GM23338 (cell line): ENCODE results near the gene SLC41A3.
"Not testable (repeated sequence)": the region's sequence is repeated elsewhere in the genome, so short reads cannot be mapped to it uniquely, and the experiment has no call there.

Experiments used
- CREB1 ChIP-seq: fragments of 250-450 bp; sonication (Bioruptor Pico); IDR thresholded peaks from 2 replicates; pipeline ENCODE4 v1.5.0; 2020; ENCODE audit warnings: low read depth, mild to moderate bottlenecking, moderate library complexity
- EZH2 ChIP-seq: fragments of 200-600 bp; sonication (generic); IDR thresholded peaks from one replicate; pipeline ENCODE4 v1.8.0; 2017; ENCODE audit warnings: antibody characterized with exemption, mild to moderate bottlenecking, low read depth; ENCODE audit not compliant: unreplicated experiment
- EZH2phosphoT487 ChIP-seq: fragments of 200-600 bp; sonication (generic); IDR thresholded peaks from one replicate; pipeline ENCODE4 v1.8.1; 2018; ENCODE audit warnings: antibody characterized with exemption; ENCODE audit not compliant: unreplicated experiment
- JUNB ChIP-seq: IDR thresholded peaks from one replicate; pipeline ENCODE4 v1.6.1; 2016; ENCODE audit warnings: antibody characterized with exemption; ENCODE audit not compliant: unreplicated experiment
- NANOG ChIP-seq: IDR thresholded peaks from 2 replicates; pipeline ENCODE4 v1.6.1; 2016; ENCODE audit warnings: antibody characterized with exemption, borderline replicate concordance
- POLR2AphosphoS5 ChIP-seq: IDR thresholded peaks from 2 replicates; pipeline ENCODE4 v1.6.1; 2016; ENCODE audit warnings: antibody characterized with exemption, low read depth
- STAT1 ChIP-seq: IDR thresholded peaks from one replicate; pipeline ENCODE4 v1.6.1; 2016; ENCODE audit warnings: antibody characterized with exemption; ENCODE audit not compliant: unreplicated experiment
- ZNF114 ChIP-seq: fragments of 250-450 bp; sonication (Bioruptor Pico); IDR thresholded peaks from 2 replicates; pipeline ENCODE4 v1.5.0; 2020; ENCODE audit warnings: mild to moderate bottlenecking, moderate library complexity
- ZNF331 ChIP-seq: fragments of 250-450 bp; sonication (Bioruptor Pico); IDR thresholded peaks from 2 replicates; pipeline ENCODE4 v1.5.0; 2020; ENCODE audit warnings: low read depth, mild to moderate bottlenecking, moderate library complexity
- TF ChIP-seq, protein P1 (sequence below), 2 experiments: fragments of 200-600 bp in 1 of 2; sonication (generic) in 1 of 2; conservative IDR thresholded peaks; 2 replicates each; pipeline versions ENCODE4 v1.5.1 to v1.6.1; 2016 to 2017; ENCODE audit warnings: antibody characterized with exemption in 2 of 2, low read depth in 2 of 2, mild to moderate bottlenecking in 2 of 2, moderate library complexity in 1 of 2
- TF ChIP-seq, protein P2 (sequence below): IDR thresholded peaks from one replicate; pipeline ENCODE4 v1.6.1; 2018; ENCODE audit warnings: antibody characterized with exemption; ENCODE audit not compliant: unreplicated experiment
- TF ChIP-seq, protein P3 (sequence below): IDR thresholded peaks from 2 replicates; pipeline ENCODE4 v1.6.1; 2016; ENCODE audit warnings: antibody characterized with exemption
- TF ChIP-seq, protein P4 (sequence below): fragments of 250-450 bp; sonication (Bioruptor Pico); IDR thresholded peaks from 2 replicates; pipeline ENCODE4 v1.5.0; 2020; ENCODE audit warnings: mild to moderate bottlenecking, moderate library complexity

DNA sequence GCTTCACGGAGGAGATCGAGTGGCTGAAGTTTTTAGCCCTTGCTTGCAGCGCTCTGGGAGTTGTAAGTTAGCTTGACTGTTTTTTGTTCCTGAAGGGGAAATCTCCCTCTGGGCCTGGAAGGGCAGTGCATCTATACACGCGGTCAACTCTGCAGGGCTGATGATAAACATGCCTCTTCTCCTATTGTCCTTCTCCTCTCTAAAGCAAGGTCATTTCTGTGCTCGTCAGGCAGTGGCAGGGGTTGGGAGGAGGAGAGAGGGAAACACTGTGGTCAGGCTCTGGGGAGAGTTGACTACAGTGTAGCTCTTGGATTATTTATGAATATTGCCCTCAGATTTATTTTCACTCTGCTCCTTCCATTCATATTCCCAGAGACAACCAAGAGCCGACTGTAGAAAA lies 106.8 kb downstream of the SLC41A3 start:
- TF ChIP-seq POLR2AphosphoS5; CREB1; EZH2; EZH2phosphoT487; NANOG; JUNB; ZNF114 (CRISPR knock-in tag); ZNF331 (CRISPR knock-in tag); STAT1: not testable (repeated sequence)
- TF ChIP-seq, protein P1, sequence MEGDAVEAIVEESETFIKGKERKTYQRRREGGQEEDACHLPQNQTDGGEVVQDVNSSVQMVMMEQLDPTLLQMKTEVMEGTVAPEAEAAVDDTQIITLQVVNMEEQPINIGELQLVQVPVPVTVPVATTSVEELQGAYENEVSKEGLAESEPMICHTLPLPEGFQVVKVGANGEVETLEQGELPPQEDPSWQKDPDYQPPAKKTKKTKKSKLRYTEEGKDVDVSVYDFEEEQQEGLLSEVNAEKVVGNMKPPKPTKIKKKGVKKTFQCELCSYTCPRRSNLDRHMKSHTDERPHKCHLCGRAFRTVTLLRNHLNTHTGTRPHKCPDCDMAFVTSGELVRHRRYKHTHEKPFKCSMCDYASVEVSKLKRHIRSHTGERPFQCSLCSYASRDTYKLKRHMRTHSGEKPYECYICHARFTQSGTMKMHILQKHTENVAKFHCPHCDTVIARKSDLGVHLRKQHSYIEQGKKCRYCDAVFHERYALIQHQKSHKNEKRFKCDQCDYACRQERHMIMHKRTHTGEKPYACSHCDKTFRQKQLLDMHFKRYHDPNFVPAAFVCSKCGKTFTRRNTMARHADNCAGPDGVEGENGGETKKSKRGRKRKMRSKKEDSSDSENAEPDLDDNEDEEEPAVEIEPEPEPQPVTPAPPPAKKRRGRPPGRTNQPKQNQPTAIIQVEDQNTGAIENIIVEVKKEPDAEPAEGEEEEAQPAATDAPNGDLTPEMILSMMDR (conservative IDR thresholded peaks at IDR 0.05; ENCODE audit: low read depth in 2 of 2), result not testable (repeated sequence)
- TF ChIP-seq, protein P2, sequence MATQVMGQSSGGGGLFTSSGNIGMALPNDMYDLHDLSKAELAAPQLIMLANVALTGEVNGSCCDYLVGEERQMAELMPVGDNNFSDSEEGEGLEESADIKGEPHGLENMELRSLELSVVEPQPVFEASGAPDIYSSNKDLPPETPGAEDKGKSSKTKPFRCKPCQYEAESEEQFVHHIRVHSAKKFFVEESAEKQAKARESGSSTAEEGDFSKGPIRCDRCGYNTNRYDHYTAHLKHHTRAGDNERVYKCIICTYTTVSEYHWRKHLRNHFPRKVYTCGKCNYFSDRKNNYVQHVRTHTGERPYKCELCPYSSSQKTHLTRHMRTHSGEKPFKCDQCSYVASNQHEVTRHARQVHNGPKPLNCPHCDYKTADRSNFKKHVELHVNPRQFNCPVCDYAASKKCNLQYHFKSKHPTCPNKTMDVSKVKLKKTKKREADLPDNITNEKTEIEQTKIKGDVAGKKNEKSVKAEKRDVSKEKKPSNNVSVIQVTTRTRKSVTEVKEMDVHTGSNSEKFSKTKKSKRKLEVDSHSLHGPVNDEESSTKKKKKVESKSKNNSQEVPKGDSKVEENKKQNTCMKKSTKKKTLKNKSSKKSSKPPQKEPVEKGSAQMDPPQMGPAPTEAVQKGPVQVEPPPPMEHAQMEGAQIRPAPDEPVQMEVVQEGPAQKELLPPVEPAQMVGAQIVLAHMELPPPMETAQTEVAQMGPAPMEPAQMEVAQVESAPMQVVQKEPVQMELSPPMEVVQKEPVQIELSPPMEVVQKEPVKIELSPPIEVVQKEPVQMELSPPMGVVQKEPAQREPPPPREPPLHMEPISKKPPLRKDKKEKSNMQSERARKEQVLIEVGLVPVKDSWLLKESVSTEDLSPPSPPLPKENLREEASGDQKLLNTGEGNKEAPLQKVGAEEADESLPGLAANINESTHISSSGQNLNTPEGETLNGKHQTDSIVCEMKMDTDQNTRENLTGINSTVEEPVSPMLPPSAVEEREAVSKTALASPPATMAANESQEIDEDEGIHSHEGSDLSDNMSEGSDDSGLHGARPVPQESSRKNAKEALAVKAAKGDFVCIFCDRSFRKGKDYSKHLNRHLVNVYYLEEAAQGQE, result not testable (repeated sequence)
- TF ChIP-seq, protein P3, sequence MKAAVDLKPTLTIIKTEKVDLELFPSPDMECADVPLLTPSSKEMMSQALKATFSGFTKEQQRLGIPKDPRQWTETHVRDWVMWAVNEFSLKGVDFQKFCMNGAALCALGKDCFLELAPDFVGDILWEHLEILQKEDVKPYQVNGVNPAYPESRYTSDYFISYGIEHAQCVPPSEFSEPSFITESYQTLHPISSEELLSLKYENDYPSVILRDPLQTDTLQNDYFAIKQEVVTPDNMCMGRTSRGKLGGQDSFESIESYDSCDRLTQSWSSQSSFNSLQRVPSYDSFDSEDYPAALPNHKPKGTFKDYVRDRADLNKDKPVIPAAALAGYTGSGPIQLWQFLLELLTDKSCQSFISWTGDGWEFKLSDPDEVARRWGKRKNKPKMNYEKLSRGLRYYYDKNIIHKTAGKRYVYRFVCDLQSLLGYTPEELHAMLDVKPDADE, result not testable (repeated sequence)
- TF ChIP-seq, protein P4, sequence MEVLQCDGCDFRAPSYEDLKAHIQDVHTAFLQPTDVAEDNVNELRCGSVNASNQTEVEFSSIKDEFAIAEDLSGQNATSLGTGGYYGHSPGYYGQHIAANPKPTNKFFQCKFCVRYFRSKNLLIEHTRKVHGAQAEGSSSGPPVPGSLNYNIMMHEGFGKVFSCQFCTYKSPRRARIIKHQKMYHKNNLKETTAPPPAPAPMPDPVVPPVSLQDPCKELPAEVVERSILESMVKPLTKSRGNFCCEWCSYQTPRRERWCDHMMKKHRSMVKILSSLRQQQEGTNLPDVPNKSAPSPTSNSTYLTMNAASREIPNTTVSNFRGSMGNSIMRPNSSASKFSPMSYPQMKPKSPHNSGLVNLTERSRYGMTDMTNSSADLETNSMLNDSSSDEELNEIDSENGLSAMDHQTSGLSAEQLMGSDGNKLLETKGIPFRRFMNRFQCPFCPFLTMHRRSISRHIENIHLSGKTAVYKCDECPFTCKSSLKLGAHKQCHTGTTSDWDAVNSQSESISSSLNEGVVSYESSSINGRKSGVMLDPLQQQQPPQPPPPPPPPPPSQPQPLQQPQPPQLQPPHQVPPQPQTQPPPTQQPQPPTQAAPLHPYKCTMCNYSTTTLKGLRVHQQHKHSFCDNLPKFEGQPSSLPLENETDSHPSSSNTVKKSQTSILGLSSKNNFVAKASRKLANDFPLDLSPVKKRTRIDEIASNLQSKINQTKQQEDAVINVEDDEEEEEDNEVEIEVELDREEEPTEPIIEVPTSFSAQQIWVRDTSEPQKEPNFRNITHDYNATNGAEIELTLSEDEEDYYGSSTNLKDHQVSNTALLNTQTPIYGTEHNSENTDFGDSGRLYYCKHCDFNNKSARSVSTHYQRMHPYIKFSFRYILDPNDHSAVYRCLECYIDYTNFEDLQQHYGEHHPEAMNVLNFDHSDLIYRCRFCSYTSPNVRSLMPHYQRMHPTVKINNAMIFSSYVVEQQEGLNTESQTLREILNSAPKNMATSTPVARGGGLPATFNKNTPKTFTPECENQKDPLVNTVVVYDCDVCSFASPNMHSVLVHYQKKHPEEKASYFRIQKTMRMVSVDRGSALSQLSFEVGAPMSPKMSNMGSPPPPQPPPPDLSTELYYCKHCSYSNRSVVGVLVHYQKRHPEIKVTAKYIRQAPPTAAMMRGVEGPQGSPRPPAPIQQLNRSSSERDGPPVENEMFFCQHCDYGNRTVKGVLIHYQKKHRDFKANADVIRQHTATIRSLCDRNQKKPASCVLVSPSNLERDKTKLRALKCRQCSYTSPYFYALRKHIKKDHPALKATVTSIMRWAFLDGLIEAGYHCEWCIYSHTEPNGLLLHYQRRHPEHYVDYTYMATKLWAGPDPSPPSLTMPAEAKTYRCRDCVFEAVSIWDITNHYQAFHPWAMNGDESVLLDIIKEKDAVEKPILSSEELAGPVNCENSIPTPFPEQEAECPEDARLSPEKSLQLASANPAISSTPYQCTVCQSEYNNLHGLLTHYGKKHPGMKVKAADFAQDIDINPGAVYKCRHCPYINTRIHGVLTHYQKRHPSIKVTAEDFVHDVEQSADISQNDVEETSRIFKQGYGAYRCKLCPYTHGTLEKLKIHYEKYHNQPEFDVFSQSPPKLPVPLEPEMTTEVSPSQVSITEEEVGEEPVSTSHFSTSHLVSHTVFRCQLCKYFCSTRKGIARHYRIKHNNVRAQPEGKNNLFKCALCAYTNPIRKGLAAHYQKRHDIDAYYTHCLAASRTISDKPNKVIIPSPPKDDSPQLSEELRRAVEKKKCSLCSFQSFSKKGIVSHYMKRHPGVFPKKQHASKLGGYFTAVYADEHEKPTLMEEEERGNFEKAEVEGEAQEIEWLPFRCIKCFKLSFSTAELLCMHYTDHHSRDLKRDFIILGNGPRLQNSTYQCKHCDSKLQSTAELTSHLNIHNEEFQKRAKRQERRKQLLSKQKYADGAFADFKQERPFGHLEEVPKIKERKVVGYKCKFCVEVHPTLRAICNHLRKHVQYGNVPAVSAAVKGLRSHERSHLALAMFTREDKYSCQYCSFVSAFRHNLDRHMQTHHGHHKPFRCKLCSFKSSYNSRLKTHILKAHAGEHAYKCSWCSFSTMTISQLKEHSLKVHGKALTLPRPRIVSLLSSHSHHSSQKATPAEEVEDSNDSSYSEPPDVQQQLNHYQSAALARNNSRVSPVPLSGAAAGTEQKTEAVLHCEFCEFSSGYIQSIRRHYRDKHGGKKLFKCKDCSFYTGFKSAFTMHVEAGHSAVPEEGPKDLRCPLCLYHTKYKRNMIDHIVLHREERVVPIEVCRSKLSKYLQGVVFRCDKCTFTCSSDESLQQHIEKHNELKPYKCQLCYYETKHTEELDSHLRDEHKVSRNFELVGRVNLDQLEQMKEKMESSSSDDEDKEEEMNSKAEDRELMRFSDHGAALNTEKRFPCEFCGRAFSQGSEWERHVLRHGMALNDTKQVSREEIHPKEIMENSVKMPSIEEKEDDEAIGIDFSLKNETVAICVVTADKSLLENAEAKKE (CRISPR knock-in tag), result not testable (repeated sequence)
